Ovary (tissue), 10 donors: ENCODE results near the gene CACNA1F. TPM values are rescaled to one million over a fixed set of nuclear protein-coding genes. Genes with fewer than 3 reads are reported as not detected.

ENCODE experiments used
- DNase-seq, 5 donors: peaks; one replicate each; pipeline ENCODE4 v3.0.0-alpha.2; 2019 to 2020
- H3K27ac ChIP-seq, 2 donors: fragments of 200-600 bp; one replicate each; pipeline versions ENCODE4 v1.5.1 to v1.8.0; 2019 to 2022
- H3K27me3 ChIP-seq: fragments of 200-600 bp; one replicate; pipeline ENCODE4 v1.8.0; 2022
- H3K36me3 ChIP-seq: fragments of 200-600 bp; sonication (generic); one replicate; pipeline ENCODE4 v1.5.1; 2019
- H3K4me1 ChIP-seq: one replicate; pipeline ENCODE4 v1.8.1; 2013; ENCODE audit warnings: mild to moderate bottlenecking, moderate library complexity; ENCODE audit not compliant: insufficient read depth
- H3K4me3 ChIP-seq: fragments of 200-600 bp; sonication (generic); one replicate; pipeline ENCODE4 v1.5.1; 2017
- H3K9me3 ChIP-seq, 2 donors: fragments of 200-600 bp in 1 of 2; sonication (generic) in 1 of 2; one replicate each; pipeline versions ENCODE4 v1.5.1 to v1.8.1; 2013 to 2019; ENCODE audit warnings: mild to moderate bottlenecking in 1 of 2, moderate library complexity in 1 of 2
- EP300 ChIP-seq: sonication (generic); formaldehyde crosslinking; IDR thresholded peaks from one replicate; pipeline ENCODE4 v1.6.1; 2017; ENCODE audit warnings: antibody characterized with exemption
- POLR2A ChIP-seq: fragments of 450-650 bp; IDR thresholded peaks from one replicate; pipeline ENCODE4 v1.6.1; 2017; ENCODE audit warnings: antibody characterized with exemption, mild to moderate bottlenecking, moderate library complexity
- WGBS, 3 donors: extraction: QIAGEN DNeasy Blood & Tissue Kit in 1 of 3; methylation state at CpG; one replicate each; pipeline versions ENCODE4 v1.1.5 to v1.1.7; 2013 to 2017; 5-methylcytosine and 5-hydroxymethylcytosine counted together
- intact Hi-C, 4 donors: fragments of 100-400 bp; cut with DNase I; formaldehyde crosslinking; loops; one replicate each; pipeline versions ENCODE4 v1.11.0 to v1.15.1; 2022 to 2023
- long read RNA-seq, 3 donors: library from polyadenylated mRNA in 2 of 3; unstranded in 2 of 3; transcript quantifications; one replicate each; pipeline ENCODE4 v2.0.0 and lab custom pipeline, GENCODE V29; 2021 to 2026
- polyA plus RNA-seq, 2 donors: library from polyadenylated mRNA; stranded (reverse); fragments of 200-250 nt in 1 of 2; fragments of 350-450 nt in 1 of 2; fragmentation: Illumina TruSeq in 1 of 2; extraction: RNeasy Lipid Tissue Mini Kit (QIAGEN cat#74804) in 1 of 2; gene quantifications; one replicate each; pipeline ENCODE4 v1.2.3, GENCODE V29; 2013 to 2014
- total RNA-seq, 7 donors: library from RNA; depleted of rRNA in 2 of 7; stranded (reverse); fragments of >200 nt in 2 of 7; fragmentation: NEBNext Ultra II Directional in 3 of 7; extraction: Animal tissue kit (Norgen Biotek cat#: 25700) in 3 of 7; gene quantifications; one replicate each; pipeline versions ENCODE4 v1.1.0 to v1.2.4, GENCODE V29; 2016 to 2023
- TF ChIP-seq, protein P1 (sequence below), 3 donors: fragments of 450-650 bp in 2 of 3; fragments of 200-600 bp in 1 of 3; IDR thresholded peaks; one replicate each; pipeline versions ENCODE4 v1.5.1 to v1.8.0; 2016 to 2022; ENCODE audit warnings: antibody characterized with exemption in 3 of 3, mild to moderate bottlenecking in 1 of 3
- donor health status: DM: no; HTN: no; CAD: no; lungs with moderate emphysema.
- donor health status: DM: no; HTN: no; CAD: no.
- donor health status: Bipolar disorder and iron deficiency.
- donor health status: DM: yes; HTN: yes; CAD: no.
- donor health status: DM: no; HTN: no; CAD: no.
- donor health status: DM: yes; HTN: yes; CAD: no.

CACNA1F gene
- under 1 TPM in 5 of 7 donors, not detected in 2; 0.10 to 0.23 (median 0.15) TPM for total RNA-seq
- polyA plus RNA-seq = under 1 TPM; 0.02 to 0.32 TPM
- long read RNA-seq, donor 1 = 0 reads
- long read RNA-seq, donor 2, partial matches to known transcripts = 0 of 5 reads
- long read RNA-seq, donor 2, other reads (novel, unspliced or antisense) = 5 of 5 reads
- long read RNA-seq, donor 3, partial matches to known transcripts = 0 of 1 reads
- long read RNA-seq, donor 3, other reads (novel, unspliced or antisense) = 1 of 1 reads

DNA sequence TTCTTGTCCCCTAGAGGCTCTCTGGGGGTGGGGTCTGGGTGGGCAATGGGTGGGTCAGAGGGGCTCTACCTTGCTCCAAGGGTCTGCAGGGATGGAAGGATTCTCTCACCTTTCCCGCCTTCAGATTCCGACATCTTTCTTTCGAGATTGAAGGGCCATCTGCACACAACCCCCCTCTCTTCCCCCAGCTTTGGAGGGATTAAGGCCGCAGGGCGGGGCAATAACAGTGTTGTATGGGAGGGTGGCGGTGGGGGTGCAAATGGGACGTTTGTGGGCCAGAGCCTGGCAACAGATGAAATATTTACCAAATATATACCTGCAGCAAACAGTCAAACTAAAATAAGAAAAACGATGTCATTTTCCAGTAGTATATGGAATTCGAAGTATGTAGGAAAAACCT, at the start of gene CACNA1F:
CACNA1F (minus strand) TSS at position 165 of the 400 bp plus-strand sequence; CDS start at position 134, 31 bp downstream.
- Histone ChIP-seq H3K27ac (no peak within 1 kb of the TSS), H3K4me3 (no peak within 1 kb of the TSS), H3K4me1 (no peaks in the 10 kb centered on the region), H3K27me3 (no peaks in the 10 kb centered on the region), H3K36me3 (no peaks in the 10 kb centered on the region), H3K9me3 (no peaks in the 10 kb centered on the region)
- TF ChIP-seq EP300 (no peak), POLR2A (no peak)
- TF ChIP-seq, protein P1, sequence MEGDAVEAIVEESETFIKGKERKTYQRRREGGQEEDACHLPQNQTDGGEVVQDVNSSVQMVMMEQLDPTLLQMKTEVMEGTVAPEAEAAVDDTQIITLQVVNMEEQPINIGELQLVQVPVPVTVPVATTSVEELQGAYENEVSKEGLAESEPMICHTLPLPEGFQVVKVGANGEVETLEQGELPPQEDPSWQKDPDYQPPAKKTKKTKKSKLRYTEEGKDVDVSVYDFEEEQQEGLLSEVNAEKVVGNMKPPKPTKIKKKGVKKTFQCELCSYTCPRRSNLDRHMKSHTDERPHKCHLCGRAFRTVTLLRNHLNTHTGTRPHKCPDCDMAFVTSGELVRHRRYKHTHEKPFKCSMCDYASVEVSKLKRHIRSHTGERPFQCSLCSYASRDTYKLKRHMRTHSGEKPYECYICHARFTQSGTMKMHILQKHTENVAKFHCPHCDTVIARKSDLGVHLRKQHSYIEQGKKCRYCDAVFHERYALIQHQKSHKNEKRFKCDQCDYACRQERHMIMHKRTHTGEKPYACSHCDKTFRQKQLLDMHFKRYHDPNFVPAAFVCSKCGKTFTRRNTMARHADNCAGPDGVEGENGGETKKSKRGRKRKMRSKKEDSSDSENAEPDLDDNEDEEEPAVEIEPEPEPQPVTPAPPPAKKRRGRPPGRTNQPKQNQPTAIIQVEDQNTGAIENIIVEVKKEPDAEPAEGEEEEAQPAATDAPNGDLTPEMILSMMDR (IDR thresholded peaks at IDR 0.05) = no peak
- no peak for DNase-seq
- 72 to 73% (median 73%) methylated on average over 9 of the region's 9 CpGs for WGBS, 3 donors
- intact Hi-C loops = no loop called here

DNA sequence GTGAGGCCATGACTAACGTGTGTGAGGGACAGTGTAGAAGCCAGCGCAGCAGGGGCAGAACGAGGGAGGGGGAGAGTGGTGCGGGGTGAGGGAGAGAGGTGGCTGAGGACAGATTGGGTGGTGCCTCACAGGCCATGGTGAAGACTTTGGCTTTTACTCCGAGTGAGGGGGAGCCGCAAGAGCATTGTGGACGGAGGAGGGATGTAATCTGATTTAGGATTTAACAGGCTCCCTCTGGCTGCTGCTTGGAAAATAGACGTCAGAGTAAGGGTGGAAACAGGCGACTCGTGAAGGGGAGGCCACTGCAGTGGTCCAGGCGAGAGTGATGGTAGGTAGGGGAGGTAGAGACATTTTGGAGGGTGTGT, 49.5 kb upstream of the CACNA1F start:
- no peaks in the 10 kb centered on the region for H3K27me3 ChIP-seq
- no peak for TF ChIP-seq EP300
- TF ChIP-seq, protein P1 (IDR thresholded peaks at IDR 0.05) = peak in 1 of 3 donors; percentile 15
- H3K27ac ChIP-seq = no peak overlapping the region
- H3K36me3 ChIP-seq = no peaks in the 10 kb centered on the region
- intact Hi-C loops = no loop called here
- 19 to 26% (median 23%) methylated on average over 11 of the region's 11 CpGs for WGBS, 3 donors
- DNase-seq = peak; percentile 24 to 50 (median 39)
- H3K9me3 ChIP-seq = no peaks in the 10 kb centered on the region
- no peak overlapping the region for H3K4me3 ChIP-seq
- peaks cover 3% of the 10 kb centered on the region for H3K4me1 ChIP-seq

DNA sequence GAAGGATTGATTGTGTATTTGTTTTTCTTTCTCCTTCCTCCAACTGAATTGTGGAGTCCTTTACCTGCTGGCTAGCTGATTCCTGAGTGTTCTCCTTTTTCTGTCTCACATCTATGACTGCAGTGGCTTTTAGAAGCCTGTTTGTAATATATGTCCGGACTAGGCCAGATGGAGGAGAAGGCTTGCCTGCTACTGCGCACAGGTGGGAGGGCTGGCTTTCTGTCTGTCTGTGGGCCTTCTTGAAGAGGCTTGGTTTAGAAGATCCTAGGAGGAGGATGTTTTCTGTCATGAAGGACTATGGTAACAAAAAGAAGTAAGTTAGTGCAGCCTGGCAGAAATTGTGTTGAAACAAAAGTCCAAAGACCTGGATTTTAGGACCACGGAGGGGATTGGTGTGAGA, 44.9 kb upstream of the CACNA1F start:
- H3K27ac ChIP-seq = no peak overlapping the region
- H3K4me3 ChIP-seq = no peak overlapping the region
- no peaks in the 10 kb centered on the region for H3K9me3 ChIP-seq
- DNase-seq = peak in 1 of 5 donors; percentile 3
- intact Hi-C loops = no loop called here
- no peaks in the 10 kb centered on the region for H3K27me3 ChIP-seq
- WGBS, 3 donors = 78 to 87% (median 87%) methylated on average over 3 of the region's 3 CpGs
- H3K4me1 ChIP-seq = peaks cover 5% of the 10 kb centered on the region
- no peaks in the 10 kb centered on the region for H3K36me3 ChIP-seq
- TF ChIP-seq, protein P1 (IDR thresholded peaks at IDR 0.05) = no peak
- no peak for TF ChIP-seq EP300
- TF ChIP-seq POLR2A = no peak

GRCh38 chrX:49277535-49277830, 44.3 kb upstream of the CACNA1F start:
- Histone ChIP-seq H3K4me1 (peaks cover 2% of the 10 kb centered on the region), H3K36me3 (no peaks in the 10 kb centered on the region), H3K4me3 (no peak overlapping the region), H3K9me3 (no peaks in the 10 kb centered on the region), H3K27ac (no peak overlapping the region), H3K27me3 (no peaks in the 10 kb centered on the region)
- TF ChIP-seq, protein P1 (IDR thresholded peaks at IDR 0.05) = no peak
- TF ChIP-seq EP300 (no peak), POLR2A (no peak)
- DNase-seq = no peak
- intact Hi-C loops = no loop called here
- 55 to 64% (median 56%) methylated on average over 3 of the region's 3 CpGs for WGBS, 3 donors
